ENCODE measurements around the gene CFB. TPM values are rescaled to one million over a fixed set of nuclear protein-coding genes. Genes with fewer than 3 reads are reported as not detected.

CFB gene
- total RNA-seq, 1 donor from 2014 or later = not detected

DNA sequence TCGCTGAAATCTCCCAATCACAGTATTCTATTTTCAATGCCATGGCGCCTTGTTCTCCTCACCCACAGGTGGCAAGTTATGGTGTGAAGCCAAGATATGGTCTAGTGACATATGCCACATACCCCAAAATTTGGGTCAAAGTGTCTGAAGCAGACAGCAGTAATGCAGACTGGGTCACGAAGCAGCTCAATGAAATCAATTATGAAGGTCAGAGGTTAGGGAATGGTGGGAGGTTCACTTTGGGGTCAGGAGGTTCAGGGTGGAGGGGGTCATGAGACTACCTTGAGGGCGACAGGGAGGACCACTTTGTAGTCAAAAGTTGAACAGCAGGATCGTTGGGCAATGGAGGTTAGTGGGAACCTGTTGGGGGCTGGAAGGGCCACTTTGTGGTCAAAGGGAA, 2.4 kb downstream of the CFB start:
- Mint-ChIP-seq H3K36me3 (peaks cover 4% of the 10 kb centered on the region), H3K27ac (peak overlapping the region; percentile 31)
- TF ChIP-seq, protein P1, sequence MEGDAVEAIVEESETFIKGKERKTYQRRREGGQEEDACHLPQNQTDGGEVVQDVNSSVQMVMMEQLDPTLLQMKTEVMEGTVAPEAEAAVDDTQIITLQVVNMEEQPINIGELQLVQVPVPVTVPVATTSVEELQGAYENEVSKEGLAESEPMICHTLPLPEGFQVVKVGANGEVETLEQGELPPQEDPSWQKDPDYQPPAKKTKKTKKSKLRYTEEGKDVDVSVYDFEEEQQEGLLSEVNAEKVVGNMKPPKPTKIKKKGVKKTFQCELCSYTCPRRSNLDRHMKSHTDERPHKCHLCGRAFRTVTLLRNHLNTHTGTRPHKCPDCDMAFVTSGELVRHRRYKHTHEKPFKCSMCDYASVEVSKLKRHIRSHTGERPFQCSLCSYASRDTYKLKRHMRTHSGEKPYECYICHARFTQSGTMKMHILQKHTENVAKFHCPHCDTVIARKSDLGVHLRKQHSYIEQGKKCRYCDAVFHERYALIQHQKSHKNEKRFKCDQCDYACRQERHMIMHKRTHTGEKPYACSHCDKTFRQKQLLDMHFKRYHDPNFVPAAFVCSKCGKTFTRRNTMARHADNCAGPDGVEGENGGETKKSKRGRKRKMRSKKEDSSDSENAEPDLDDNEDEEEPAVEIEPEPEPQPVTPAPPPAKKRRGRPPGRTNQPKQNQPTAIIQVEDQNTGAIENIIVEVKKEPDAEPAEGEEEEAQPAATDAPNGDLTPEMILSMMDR (IDR thresholded peaks at IDR 0.05) = no peak
- TF ChIP-seq EZH2phosphoT487 (IDR thresholded peaks at IDR 0.05) = no peak
- TF ChIP-seq EZH2 (IDR thresholded peaks at IDR 0.05) = no peak

DNA sequence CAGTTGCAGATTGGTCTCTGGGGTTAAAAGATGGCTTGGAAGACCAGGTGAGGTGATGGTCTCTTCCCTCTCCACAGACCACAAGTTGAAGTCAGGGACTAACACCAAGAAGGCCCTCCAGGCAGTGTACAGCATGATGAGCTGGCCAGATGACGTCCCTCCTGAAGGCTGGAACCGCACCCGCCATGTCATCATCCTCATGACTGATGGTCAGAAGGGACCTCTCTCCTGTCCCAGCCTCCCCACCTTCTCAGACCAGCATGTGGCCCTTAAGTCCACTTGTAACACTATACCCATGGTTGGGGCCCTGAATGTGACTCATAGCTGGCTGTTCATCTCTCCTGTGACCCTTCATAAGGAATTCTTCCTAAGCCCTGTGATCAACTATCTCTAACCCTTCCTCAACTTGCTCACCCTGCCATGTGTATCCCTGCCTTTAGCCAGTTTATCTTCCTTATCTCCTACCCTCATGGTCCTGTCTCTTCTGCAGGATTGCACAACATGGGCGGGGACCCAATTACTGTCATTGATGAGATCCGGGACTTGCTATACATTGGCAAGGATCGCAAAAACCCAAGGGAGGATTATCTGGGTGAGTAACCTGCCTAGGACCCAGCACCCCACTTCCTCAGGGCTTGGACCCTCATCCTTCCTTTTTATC, 3.0 kb downstream of the CFB start:
- Histone ChIP-seq H3K27me3 (peaks cover 11% of the 10 kb centered on the region), H3K36me3 (no peaks in the 10 kb centered on the region), H3F3A (ENCODE audit: low read depth) (peaks cover 10% of the 10 kb centered on the region), H3K79me2 (ENCODE audit: low read depth) (no peaks in the 10 kb centered on the region), H3K4me3 (no peak overlapping the region), H3K27ac (no peak overlapping the region), H2AFZ (replicated peaks) (no peak overlapping the region), H3K9me3 (ENCODE audit: low read depth) (no peaks in the 10 kb centered on the region), H3K4me2 (no peak overlapping the region), H3K4me1 (no peaks in the 10 kb centered on the region), H3K9ac (no peak overlapping the region), H4K20me1 (ENCODE audit: low read depth) (no peaks in the 10 kb centered on the region)
- H3K36me3 Mint-ChIP-seq = peaks cover 6% of the 10 kb centered on the region
- H3K27ac Mint-ChIP-seq = no peak overlapping the region
- peaks cover 16% of the 10 kb centered on the region for H3K27me3 Mint-ChIP-seq (ENCODE audit: insufficient read depth, low read depth)
- TF ChIP-seq EZH2phosphoT487 (IDR thresholded peaks at IDR 0.05) (no peak), EZH2 (IDR thresholded peaks at IDR 0.05) (no peak)
- TF ChIP-seq, protein P1 (IDR thresholded peaks at IDR 0.05) = no peak
- H3K4me1 Mint-ChIP-seq = peaks cover 9% of the 10 kb centered on the region
- H3K4me3 Mint-ChIP-seq = peak overlapping the region; percentile 7
- H3K9me3 Mint-ChIP-seq = no peaks in the 10 kb centered on the region
- DNase-seq (ENCODE audit: low spot score) = no peak

More for the DNA sequence above, 2.4 kb downstream of the CFB start:
- no peak overlapping the region for H3K4me3 ChIP-seq
- peaks cover 9% of the 10 kb centered on the region for H3K4me1 Mint-ChIP-seq
- no peaks in the 10 kb centered on the region for H4K20me1 ChIP-seq (ENCODE audit: low read depth)
- H3K27me3 ChIP-seq = peaks cover 11% of the 10 kb centered on the region
- no peaks in the 10 kb centered on the region for H3K9me3 ChIP-seq (ENCODE audit: low read depth)
- H3K4me1 ChIP-seq = no peaks in the 10 kb centered on the region
- no peak overlapping the region for H3K27ac ChIP-seq
- no peaks in the 10 kb centered on the region for H3K36me3 ChIP-seq
- no peak for DNase-seq (ENCODE audit: low spot score)
- no peak overlapping the region for H3K9ac ChIP-seq
- H3K4me2 ChIP-seq = no peak overlapping the region
- H2AFZ ChIP-seq (replicated peaks) = no peak overlapping the region
- H3F3A ChIP-seq (ENCODE audit: low read depth) = peaks cover 9% of the 10 kb centered on the region
- H3K27me3 Mint-ChIP-seq (ENCODE audit: insufficient read depth, low read depth) = peaks cover 16% of the 10 kb centered on the region
- no peaks in the 10 kb centered on the region for H3K79me2 ChIP-seq (ENCODE audit: low read depth)
- H3K9me3 Mint-ChIP-seq = no peaks in the 10 kb centered on the region
- peak overlapping the region; percentile 0 for H3K4me3 Mint-ChIP-seq

DNA sequence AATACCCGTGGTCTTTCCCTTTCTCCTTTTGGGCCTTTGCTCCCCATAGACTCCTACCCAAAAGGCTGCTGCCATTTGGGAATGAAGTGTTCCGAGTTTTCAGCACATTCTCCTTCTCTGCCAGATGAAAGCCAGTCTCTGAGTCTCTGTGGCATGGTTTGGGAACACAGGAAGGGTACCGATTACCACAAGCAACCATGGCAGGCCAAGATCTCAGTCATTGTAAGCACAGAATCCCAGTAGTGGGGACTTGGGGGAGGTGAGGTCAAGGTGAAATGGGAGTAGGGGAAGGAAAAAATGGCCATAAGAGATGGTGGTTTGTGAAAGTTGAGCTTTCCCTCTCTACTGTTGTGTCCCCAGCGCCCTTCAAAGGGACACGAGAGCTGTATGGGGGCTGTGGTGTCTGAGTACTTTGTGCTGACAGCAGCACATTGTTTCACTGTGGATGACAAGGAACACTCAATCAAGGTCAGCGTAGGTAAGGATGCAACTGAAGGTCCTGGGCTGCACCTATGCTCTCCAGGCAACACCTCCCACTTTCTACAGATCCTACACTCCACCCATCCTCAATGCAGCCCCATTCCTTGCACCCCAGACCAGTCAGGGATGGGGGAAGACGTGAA, 4.1 kb downstream of the CFB start:
- H3K36me3 Mint-ChIP-seq = peaks cover 12% of the 10 kb centered on the region
- DNase-seq (ENCODE audit: low spot score) = no peak
- Histone ChIP-seq H3K27me3 (peaks cover 11% of the 10 kb centered on the region), H3K9me3 (ENCODE audit: low read depth) (no peaks in the 10 kb centered on the region), H4K20me1 (ENCODE audit: low read depth) (no peaks in the 10 kb centered on the region), H3K36me3 (no peaks in the 10 kb centered on the region), H3K4me3 (no peak overlapping the region), H3K4me2 (no peak overlapping the region), H3K27ac (no peak overlapping the region), H2AFZ (replicated peaks) (no peak overlapping the region), H3K79me2 (ENCODE audit: low read depth) (no peaks in the 10 kb centered on the region), H3K4me1 (no peaks in the 10 kb centered on the region), H3F3A (ENCODE audit: low read depth) (peaks cover 10% of the 10 kb centered on the region), H3K9ac (no peak overlapping the region)
- TF ChIP-seq, protein P1 (IDR thresholded peaks at IDR 0.05) = no peak
- TF ChIP-seq EZH2phosphoT487 (IDR thresholded peaks at IDR 0.05) (no peak), EZH2 (IDR thresholded peaks at IDR 0.05) (no peak)
- peaks cover 9% of the 10 kb centered on the region for H3K4me1 Mint-ChIP-seq
- H3K27me3 Mint-ChIP-seq (ENCODE audit: insufficient read depth, low read depth) = peaks cover 11% of the 10 kb centered on the region
- H3K4me3 Mint-ChIP-seq = no peak overlapping the region
- no peaks in the 10 kb centered on the region for H3K9me3 Mint-ChIP-seq
- H3K27ac Mint-ChIP-seq = no peak overlapping the region
